IMR-90 (cell line): ENCODE data around the gene CLEC16A. TPM values are rescaled to one million over a fixed set of nuclear protein-coding genes. Genes with fewer than 3 reads are reported as not detected.

Experiments used
- ATAC-seq: fragments of 200-7000 bp; cut with Tn5 transposase; 2 replicates; pipeline ENCODE4 v1.9.1; 2020; ENCODE audit warnings: low read depth, mild to moderate bottlenecking, moderate library complexity
- BruUV-seq: library from RNA; stranded (reverse); fragments of 400-500 nt; replicated peaks from 2 replicates; lab custom pipeline; 2021; lab: Mats Ljungman, UMichigan
- CTCF ChIA-PET: fragments of 300-600 bp; formaldehyde crosslinking; extraction: SDS; loops from one replicate; lab custom pipeline; 2021; ENCODE audit warnings: antibody characterized with exemption; lab: Yijun Ruan, JAX
- POLR2A ChIA-PET: fragments of 300-600 bp; sonication (Branson Sonifier 250); formaldehyde crosslinking; loops from one replicate; lab custom pipeline; 2022; ENCODE audit warnings: antibody characterized with exemption; ENCODE audit not compliant: unreplicated experiment; lab: Charles Lee
- DNase-seq: peaks from one replicate; pipeline ENCODE4 v3.0.0; 2013
- H2AFZ ChIP-seq: replicated peaks from 2 replicates; pipeline ENCODE3; 2013; ENCODE audit warnings: low read length, mild to moderate bottlenecking; ENCODE audit not compliant: poor library complexity
- H2AK5ac ChIP-seq: 2 replicates; pipeline ENCODE4 v1.6.1; 2013; ENCODE audit warnings: low read depth, low read length, inconsistent platforms
- H2AK9ac ChIP-seq: replicated peaks from 2 replicates; pipeline ENCODE3; 2013; ENCODE audit warnings: mild to moderate bottlenecking, low read depth, low read length, moderate library complexity; ENCODE audit not compliant: poor library complexity
- H2BK120ac ChIP-seq: 2 replicates; pipeline ENCODE4 v1.6.1; 2013; ENCODE audit warnings: low read depth, low read length, inconsistent platforms
- H2BK15ac ChIP-seq: 3 replicates; pipeline ENCODE4 v1.6.1; 2013; ENCODE audit warnings: low read depth, low read length, inconsistent platforms
- H2BK20ac ChIP-seq: 2 replicates; pipeline ENCODE4 v1.6.1; 2013; ENCODE audit warnings: low read depth, mild to moderate bottlenecking, inconsistent platforms, low read length, moderate library complexity
- H2BK5ac ChIP-seq: 2 replicates; pipeline ENCODE4 v1.6.1; 2013; ENCODE audit warnings: mild to moderate bottlenecking, low read depth, low read length, inconsistent platforms; ENCODE audit not compliant: poor library complexity, severe bottlenecking
- H3K14ac ChIP-seq: replicated peaks from 2 replicates; pipeline ENCODE4 v1.6.1; 2013; ENCODE audit warnings: low read depth, low read length, inconsistent platforms
- H3K18ac ChIP-seq: 2 replicates; pipeline ENCODE4 v1.6.1; 2013; ENCODE audit warnings: low read depth, low read length, control low read depth
- H3K23ac ChIP-seq: 2 replicates; pipeline ENCODE4 v1.6.1; 2013; ENCODE audit warnings: low read depth, low read length, inconsistent platforms
- H3K27ac ChIP-seq: 2 replicates; pipeline ENCODE4 v1.5.1; 2013; ENCODE audit warnings: mild to moderate bottlenecking, control low read depth, low read length; ENCODE audit not compliant: insufficient read depth
- H3K27me3 ChIP-seq: 2 replicates; pipeline ENCODE4 v1.6.1; 2013; ENCODE audit warnings: low read length; ENCODE audit not compliant: control insufficient read depth, insufficient read depth
- H3K36me3 ChIP-seq: 2 replicates; pipeline ENCODE4 v1.6.1; 2013; ENCODE audit warnings: low read length, mixed read lengths; ENCODE audit not compliant: control insufficient read depth, insufficient read depth
- H3K4ac ChIP-seq: 2 replicates; pipeline ENCODE4 v1.6.1; 2013; ENCODE audit warnings: low read depth, low read length, inconsistent platforms
- H3K4me1 ChIP-seq: 2 replicates; pipeline ENCODE4 v1.6.1; 2013; ENCODE audit warnings: low read length, mixed read lengths; ENCODE audit not compliant: control insufficient read depth, insufficient read depth
- H3K4me2 ChIP-seq: 2 replicates; pipeline ENCODE4 v1.6.1; 2013; ENCODE audit warnings: low read depth, mild to moderate bottlenecking, control low read depth, low read length, moderate library complexity
- H3K4me3 ChIP-seq: 2 replicates; pipeline ENCODE4 v1.5.1; 2013; ENCODE audit warnings: low read depth, mild to moderate bottlenecking, control low read depth, low read length, moderate library complexity; ENCODE audit not compliant: insufficient read depth
- H3K56ac ChIP-seq: 2 replicates; pipeline ENCODE4 v1.6.1; 2013; ENCODE audit warnings: low read length, inconsistent platforms; ENCODE audit not compliant: insufficient read depth; ENCODE audit errors: extremely low read depth
- H3K79me1 ChIP-seq, 2 experiments: 2 replicates each; pipeline ENCODE4 v1.6.1; 2013; ENCODE audit warnings: low read length in 2 of 2, inconsistent platforms in 1 of 2, low read depth in 1 of 2
- H3K9ac ChIP-seq: 2 replicates; pipeline ENCODE4 v1.6.1; 2013; ENCODE audit warnings: low read depth, low read length, control low read depth
- H3K9me1 ChIP-seq: 2 replicates; pipeline ENCODE4 v1.6.1; 2013; ENCODE audit warnings: low read length, inconsistent platforms; ENCODE audit not compliant: insufficient read depth
- H3K9me3 ChIP-seq: 2 replicates; pipeline ENCODE4 v1.6.1; 2013; ENCODE audit warnings: low read length; ENCODE audit not compliant: control insufficient read depth, insufficient read depth
- H4K20me1 ChIP-seq: 2 replicates; pipeline ENCODE4 v1.6.1; 2013; ENCODE audit warnings: low read length, inconsistent platforms; ENCODE audit not compliant: insufficient read depth
- H4K5ac ChIP-seq: 2 replicates; pipeline ENCODE4 v1.6.1; 2013; ENCODE audit warnings: mild to moderate bottlenecking, low read depth, low read length, control low read depth
- H4K8ac ChIP-seq, 2 experiments: 2 replicates each; pipeline ENCODE4 v1.6.1; 2013; ENCODE audit warnings: low read depth in 2 of 2, low read length in 2 of 2, control low read depth in 1 of 2, inconsistent platforms in 1 of 2
- H4K91ac ChIP-seq: 2 replicates; pipeline ENCODE4 v1.6.1; 2013; ENCODE audit warnings: low read depth, low read length, inconsistent platforms; ENCODE audit not compliant: insufficient read depth
- FOS ChIP-seq: fragments of 150-350 bp; IDR thresholded peaks from 2 replicates; pipeline ENCODE4 v1.6.1; 2016; ENCODE audit warnings: low read depth, low read length
- RCOR1 ChIP-seq: IDR thresholded peaks from 2 replicates; pipeline ENCODE4 v1.6.1; 2012; ENCODE audit warnings: mild to moderate bottlenecking, low read length, improper control_type of control experiment; ENCODE audit not compliant: insufficient replicate concordance
- WGBS, 2 experiments: methylation state at CpG; one replicate each; pipeline versions ENCODE4 v1.1.5 to v1.1.7; 2013; ENCODE audit warnings: missing lambda C conversion rate in 2 of 2; ENCODE audit not compliant: insufficient read length in 1 of 2; ENCODE audit errors: extremely low coverage in 2 of 2; 5-methylcytosine and 5-hydroxymethylcytosine counted together
- dilution Hi-C: fragments of 300-500 bp; cut with HindIII; formaldehyde crosslinking; loops from one replicate; pipeline ENCODE4 v1.14.3; 2018; ENCODE audit warnings: low sequenced_read_pairs; ENCODE audit not compliant: unreplicated experiment
- in situ Hi-C: fragments of 300-500 bp; cut with MboI; formaldehyde crosslinking; loops from 3 replicates; pipeline ENCODE4 v1.14.3; 2019; ENCODE audit warnings: low sequenced_read_pairs, inconsistent platforms, mixed read lengths
- intact Hi-C: fragments of 100-400 bp; cut with micrococcal nuclease; formaldehyde crosslinking; loops from 2 replicates; pipeline ENCODE4 v1.10.0; 2022
- polyA plus RNA-seq, 3 experiments: library from polyadenylated mRNA; depleted of rRNA; stranded (reverse); fragments of >200 nt; gene quantifications; 2 replicates each; pipeline ENCODE4 v1.2.3, GENCODE V29; 2012; ENCODE audit warnings: low replicate concordance in 1 of 3
- total RNA-seq: library from RNA; depleted of rRNA; stranded (reverse); fragments of >200 nt; gene quantifications from 2 replicates; pipeline ENCODE4 v1.2.3, GENCODE V29; 2012

Gene CLEC16A
- total and polyA plus RNA-seq, 2 of the 4 experiments (the other 2 are of a cell fraction) = 15.9 to 16.5 TPM

- peaks cover 53% of the 10 kb centered on the region for H3K4me1 ChIP-seq
- peak; percentile 97 for DNase-seq
- 0% methylated on average over 2 of the region's 11 CpGs; no CpG with 5 or more reads in 1 of the 2 experiments for WGBS, 2 experiments
Measured at GRCh38 chr16:11084484-11084875, 140.1 kb downstream of the CLEC16A start.

More at GRCh38 chr16:11084484-11084875, 140.1 kb downstream of the CLEC16A start:
- BruUV-seq = no TSS peak
- Histone ChIP-seq H3K4me3 (no peak overlapping the region), H2BK15ac (peak overlapping the region; percentile 98; the same call in 1 of the 3 replicates), H2BK120ac (peak overlapping the region; percentile 94), H4K8ac (peak overlapping the region; percentile 69 to 79; a peak in 3 of 4 replicates), H3K9me1 (peaks cover 53% of the 10 kb centered on the region), H2AFZ (peak overlapping the region; percentile 16), H4K5ac (peak overlapping the region; percentile 94), H3K18ac (peak overlapping the region; percentile 94), H2BK20ac (peak overlapping the region; percentile 92), H3K36me3 (no peaks in the 10 kb centered on the region), H3K79me1 (peaks cover 0 to 63% of the 10 kb centered on the region in 2 experiments), H2AK5ac (peak overlapping the region; percentile 96), H3K23ac (peak overlapping the region; percentile 89), H4K91ac (peak overlapping the region; percentile 95), H2BK5ac (peak overlapping the region; percentile 51), H3K14ac (peak overlapping the region; percentile 82; the same call in 1 of the 2 replicates), H3K4ac (peak overlapping the region; percentile 96), H3K27ac (peak overlapping the region; percentile 83), H3K9ac (0 out of 2 replicates have a peak overlapping the region, but pooled peaks have one; percentile 1), H3K56ac (no peak overlapping the region), H3K27me3 (no peaks in the 10 kb centered on the region), H3K9me3 (no peaks in the 10 kb centered on the region), H4K20me1 (peaks cover 5% of the 10 kb centered on the region; the same call in 1 of the 2 replicates), H3K4me2 (peak overlapping the region; percentile 4; the same call in 1 of the 2 replicates), H2AK9ac (peak overlapping the region; percentile 76)
- peak; percentile 92 for TF ChIP-seq FOS
- no peak for TF ChIP-seq RCOR1
- ChIA-PET POLR2A (no interaction called here), CTCF (no interaction called here)
- intact Hi-C loops = no loop called here
- in situ Hi-C loops = no loop called here
- dilution Hi-C loops = no loop called here
- peak; percentile 48 for ATAC-seq
